Glutamatergic neuron (in vitro differentiated cells): ENCODE data around the gene MTG2. TPM values are rescaled to one million over a fixed set of nuclear protein-coding genes. Genes with fewer than 3 reads are reported as not detected.

Experiments
- DNase-seq: peaks from one replicate; pipeline ENCODE4 v3.0.0; 2022
- H3K27ac Mint-ChIP-seq: one replicate; pipeline ENCODE4 v1.8.0; 2020; ENCODE audit warnings: mild to moderate bottlenecking, mixed read lengths, inconsistent platforms; ENCODE audit not compliant: unreplicated experiment
- H3K27me3 Mint-ChIP-seq: one replicate; pipeline ENCODE4 v1.8.0; 2020; ENCODE audit warnings: mild to moderate bottlenecking, moderate library complexity, mixed read lengths, inconsistent platforms; ENCODE audit not compliant: unreplicated experiment
- H3K36me3 Mint-ChIP-seq: one replicate; pipeline ENCODE4 v1.8.0; 2020; ENCODE audit warnings: mild to moderate bottlenecking, mixed read lengths, inconsistent platforms; ENCODE audit not compliant: unreplicated experiment
- H3K4me1 Mint-ChIP-seq: one replicate; pipeline ENCODE4 v1.8.0; 2020; ENCODE audit warnings: mild to moderate bottlenecking, low read depth, mixed read lengths, inconsistent platforms; ENCODE audit not compliant: unreplicated experiment
- H3K4me3 Mint-ChIP-seq: one replicate; pipeline ENCODE4 v1.8.0; 2020; ENCODE audit warnings: mild to moderate bottlenecking, mixed read lengths, inconsistent platforms; ENCODE audit not compliant: unreplicated experiment
- H3K9me3 Mint-ChIP-seq: one replicate; pipeline ENCODE4 v1.8.0; 2020; ENCODE audit warnings: mild to moderate bottlenecking, moderate library complexity, mixed read lengths, inconsistent platforms; ENCODE audit not compliant: unreplicated experiment
- total RNA-seq: library from RNA; stranded (reverse); fragmentation: NEBNext Ultra II Directional; extraction: Animal tissue kit (Norgen Biotek cat#: 25700); gene quantifications from one replicate; pipeline ENCODE4 v1.2.1, GENCODE V29; 2021; ENCODE audit not compliant: unreplicated experiment
- TF ChIP-seq, protein P1 (sequence below): fragments of 200-600 bp; sonication (generic); IDR thresholded peaks from one replicate; pipeline ENCODE4 v1.5.0; 2021; ENCODE audit not compliant: partially characterized antibody, unreplicated experiment

Gene MTG2
- total RNA-seq, 1 donor from 2014 or later, result 27.1 TPM

DNA sequence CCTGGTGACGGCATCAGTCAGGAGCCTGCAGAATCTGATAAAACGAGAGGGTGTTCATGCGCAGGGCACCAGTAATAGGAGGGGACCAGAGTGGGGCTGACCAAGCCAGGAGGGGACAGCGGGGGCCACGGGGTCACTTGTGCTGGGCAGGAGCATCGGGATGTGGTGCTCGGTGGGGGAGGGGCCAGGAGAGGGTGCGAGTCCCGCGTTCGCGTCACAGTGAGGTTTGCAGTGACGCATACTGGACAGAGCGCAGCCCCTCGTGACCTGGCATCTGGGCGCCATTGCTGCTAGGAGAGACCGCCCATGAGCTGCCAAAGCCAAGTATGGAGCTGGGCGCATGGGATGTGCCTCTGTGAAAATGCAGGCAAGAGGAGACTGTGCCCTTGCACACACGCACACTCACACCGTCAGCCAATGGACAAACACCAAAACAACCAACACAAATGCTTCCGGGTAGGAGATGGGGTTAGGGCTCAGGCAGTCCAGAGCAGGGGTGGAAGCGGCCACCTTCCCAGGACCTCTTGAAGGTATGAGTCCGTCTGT lies 13.9 kb upstream of the MTG2 start:
- peaks cover 3% of the 10 kb centered on the region for H3K4me1 Mint-ChIP-seq
- H3K27me3 Mint-ChIP-seq, result peaks cover 5% of the 10 kb centered on the region
- peaks cover 5% of the 10 kb centered on the region for H3K9me3 Mint-ChIP-seq
- peaks cover under 1% of the 10 kb centered on the region for H3K36me3 Mint-ChIP-seq
- no peak for DNase-seq
- TF ChIP-seq, protein P1, sequence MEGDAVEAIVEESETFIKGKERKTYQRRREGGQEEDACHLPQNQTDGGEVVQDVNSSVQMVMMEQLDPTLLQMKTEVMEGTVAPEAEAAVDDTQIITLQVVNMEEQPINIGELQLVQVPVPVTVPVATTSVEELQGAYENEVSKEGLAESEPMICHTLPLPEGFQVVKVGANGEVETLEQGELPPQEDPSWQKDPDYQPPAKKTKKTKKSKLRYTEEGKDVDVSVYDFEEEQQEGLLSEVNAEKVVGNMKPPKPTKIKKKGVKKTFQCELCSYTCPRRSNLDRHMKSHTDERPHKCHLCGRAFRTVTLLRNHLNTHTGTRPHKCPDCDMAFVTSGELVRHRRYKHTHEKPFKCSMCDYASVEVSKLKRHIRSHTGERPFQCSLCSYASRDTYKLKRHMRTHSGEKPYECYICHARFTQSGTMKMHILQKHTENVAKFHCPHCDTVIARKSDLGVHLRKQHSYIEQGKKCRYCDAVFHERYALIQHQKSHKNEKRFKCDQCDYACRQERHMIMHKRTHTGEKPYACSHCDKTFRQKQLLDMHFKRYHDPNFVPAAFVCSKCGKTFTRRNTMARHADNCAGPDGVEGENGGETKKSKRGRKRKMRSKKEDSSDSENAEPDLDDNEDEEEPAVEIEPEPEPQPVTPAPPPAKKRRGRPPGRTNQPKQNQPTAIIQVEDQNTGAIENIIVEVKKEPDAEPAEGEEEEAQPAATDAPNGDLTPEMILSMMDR, result no peak
- no peak overlapping the region for H3K27ac Mint-ChIP-seq
- no peak overlapping the region for H3K4me3 Mint-ChIP-seq

DNA sequence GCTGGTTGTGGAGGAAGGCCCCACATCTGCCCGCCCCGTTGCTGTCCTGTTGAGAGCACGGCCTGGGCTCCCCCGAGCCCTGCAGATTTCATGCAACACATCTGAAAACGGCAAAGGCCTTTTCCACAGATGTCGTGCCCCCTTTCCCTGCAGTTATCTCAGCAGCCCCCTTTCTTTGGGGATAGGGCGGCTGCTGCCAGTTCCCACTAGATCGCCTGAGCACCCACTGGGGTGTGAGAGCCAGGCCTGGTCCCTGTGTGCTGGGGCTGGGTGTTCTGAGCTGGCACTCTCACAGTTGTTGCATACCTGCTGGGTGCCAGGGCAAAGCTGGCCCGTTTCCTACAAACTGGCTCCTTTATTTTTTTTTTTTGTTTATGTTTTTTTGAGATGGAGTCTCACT lies 12.3 kb upstream of the MTG2 start:
- peaks cover 4% of the 10 kb centered on the region for H3K4me1 Mint-ChIP-seq
- DNase-seq, result no peak
- no peak overlapping the region for H3K27ac Mint-ChIP-seq
- TF ChIP-seq, protein P1, result no peak
- H3K4me3 Mint-ChIP-seq, result no peak overlapping the region
- H3K9me3 Mint-ChIP-seq, result peaks cover 9% of the 10 kb centered on the region
- peaks cover 3% of the 10 kb centered on the region for H3K36me3 Mint-ChIP-seq
- peaks cover 3% of the 10 kb centered on the region for H3K27me3 Mint-ChIP-seq

DNA sequence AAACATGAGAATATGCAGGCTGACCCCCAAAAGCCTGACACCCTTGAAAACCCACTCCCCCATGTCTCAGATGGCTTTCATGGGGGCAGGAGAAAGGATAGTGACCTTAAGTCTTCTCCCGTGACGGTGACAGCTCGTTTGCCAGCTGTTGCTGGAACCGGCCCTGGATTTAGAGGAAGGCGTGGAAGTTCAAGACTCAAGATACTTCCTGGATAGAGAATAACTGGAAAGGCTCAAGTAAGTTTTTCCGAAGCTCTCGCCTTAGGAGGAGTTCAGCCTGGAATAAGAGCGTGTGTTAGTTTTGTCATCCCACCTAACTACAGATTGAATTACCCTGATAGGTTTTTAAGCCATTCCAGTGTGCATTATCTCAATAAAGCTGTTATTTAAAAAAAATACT lies 11.6 kb upstream of the MTG2 start:
- peaks cover 9% of the 10 kb centered on the region for H3K9me3 Mint-ChIP-seq
- no peak overlapping the region for H3K27ac Mint-ChIP-seq
- peaks cover 2% of the 10 kb centered on the region for H3K27me3 Mint-ChIP-seq
- TF ChIP-seq, protein P1, result no peak
- no peak overlapping the region for H3K4me3 Mint-ChIP-seq
- peaks cover 1% of the 10 kb centered on the region for H3K4me1 Mint-ChIP-seq
- H3K36me3 Mint-ChIP-seq, result peaks cover 3% of the 10 kb centered on the region
- DNase-seq, result no peak

DNA sequence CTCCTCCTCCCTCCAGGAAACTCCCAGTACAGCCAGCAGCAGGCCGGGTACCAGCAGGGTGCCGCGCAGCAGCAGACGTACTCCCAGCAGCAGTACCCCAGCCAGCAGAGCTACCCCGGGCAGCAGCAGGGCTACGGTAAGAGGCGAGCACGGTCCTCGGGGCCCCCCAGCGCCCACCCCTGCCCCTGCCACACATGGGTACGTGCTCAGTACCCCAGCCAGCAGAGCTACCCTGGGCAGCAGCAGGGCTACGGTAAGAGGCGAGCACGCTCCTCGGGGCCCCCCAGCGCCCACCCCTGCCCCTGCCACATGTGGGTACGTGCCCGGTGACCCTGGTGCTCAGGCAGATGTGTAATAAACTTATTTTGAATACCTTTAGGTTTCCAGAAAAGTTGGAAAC lies 10.2 kb upstream of the MTG2 start:
- Mint-ChIP-seq H3K27me3 (peaks cover 2% of the 10 kb centered on the region), H3K4me1 (peaks cover 3% of the 10 kb centered on the region), H3K36me3 (peaks cover 3% of the 10 kb centered on the region), H3K27ac (no peak overlapping the region), H3K9me3 (peaks cover 9% of the 10 kb centered on the region), H3K4me3 (no peak overlapping the region)
- TF ChIP-seq, protein P1, result no peak
- no peak for DNase-seq

DNA sequence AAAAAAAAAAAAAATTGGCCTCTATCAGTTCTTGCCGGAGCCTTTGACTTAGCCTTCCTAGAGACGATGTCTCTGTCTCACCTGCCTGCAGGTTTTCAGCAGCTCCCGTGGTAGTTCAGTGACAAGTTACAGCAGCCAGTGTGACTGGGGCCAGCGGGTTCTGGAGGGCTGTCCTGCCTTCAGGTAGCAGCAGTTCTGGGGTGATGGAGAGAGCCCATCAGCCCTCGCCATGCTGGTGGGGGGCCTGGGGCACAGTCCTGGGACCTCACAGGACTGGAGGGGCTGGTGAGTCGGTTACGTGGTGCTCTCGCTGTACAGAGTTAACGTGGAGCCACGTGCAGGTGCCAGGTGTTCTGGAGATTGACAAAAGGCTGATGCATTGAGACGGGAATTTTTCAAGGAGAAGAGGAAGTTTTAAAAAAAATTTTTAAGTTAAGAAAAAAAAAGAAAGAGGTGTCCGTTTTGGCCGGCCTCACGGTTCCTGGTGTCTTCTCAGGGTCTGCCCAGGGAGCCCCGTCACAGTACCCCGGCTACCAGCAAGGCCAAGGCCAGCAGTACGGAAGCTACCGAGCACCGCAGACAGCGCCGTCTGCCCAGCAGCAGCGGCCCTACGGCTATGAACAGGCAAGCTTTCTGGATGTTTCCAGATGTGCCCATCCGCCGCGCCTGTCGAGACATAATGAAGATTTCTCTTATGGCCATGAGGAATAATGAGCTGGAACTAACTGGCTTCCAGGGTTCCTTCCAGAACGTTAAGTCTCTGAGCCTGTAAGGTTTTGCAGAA lies 8.6 kb upstream of the MTG2 start:
- no peak for DNase-seq
- Mint-ChIP-seq H3K27ac (no peak overlapping the region), H3K4me3 (no peak overlapping the region), H3K9me3 (peaks cover 8% of the 10 kb centered on the region), H3K4me1 (peaks cover 3% of the 10 kb centered on the region), H3K36me3 (peaks cover 3% of the 10 kb centered on the region), H3K27me3 (peaks cover 2% of the 10 kb centered on the region)
- TF ChIP-seq, protein P1, result no peak
